NCI-H1694 (cell line): Measurements from ENCODE around the gene SLC12A9.
"Not testable (repeated sequence)": the region's sequence is repeated elsewhere in the genome, so short reads cannot be mapped to it uniquely, and the experiment has no call there.

Experiments used
- DNase-seq: peaks from one replicate; lab custom pipeline; 2025; lab: John Stamatoyannopoulos, UW

SLC12A9 gene

GRCh38 chr7:100897772-100898454 lies 45.4 kb downstream of the SLC12A9 start:
- DNase-seq = no peak

- DNase-seq = no peak
Measured at GRCh38 chr7:100899432-100899831, 46.9 kb downstream of the SLC12A9 start.

GRCh38 chr7:100900978-100901377 lies 48.5 kb downstream of the SLC12A9 start:
- no peak for DNase-seq

GRCh38 chr7:100901921-100902332 lies 49.4 kb downstream of the SLC12A9 start:
- DNase-seq = no peak

GRCh38 chr7:100902638-100903037 lies 50.1 kb downstream of the SLC12A9 start:
- DNase-seq = no peak

- no peak for DNase-seq
Measured at GRCh38 chr7:100908512-100908911, 56.0 kb downstream of the SLC12A9 start.

GRCh38 chr7:100910443-100910842 lies 57.9 kb downstream of the SLC12A9 start:
- not testable (repeated sequence) for DNase-seq

GRCh38 chr7:100911484-100911883 lies 59.0 kb downstream of the SLC12A9 start:
- DNase-seq = no peak

- no peak for DNase-seq
Measured at GRCh38 chr7:100914208-100914878, 61.8 kb downstream of the SLC12A9 start.

GRCh38 chr7:100914879-100915447 lies 62.5 kb downstream of the SLC12A9 start:
- DNase-seq = no peak
